HUES6 (cell line): Measurements from ENCODE around the gene PRR15L.
"Not testable (repeated sequence)": the region's sequence is repeated elsewhere in the genome, so short reads cannot be mapped to it uniquely, and the experiment has no call there.

ENCODE experiments used
- H3K27ac ChIP-seq: 2 replicates; pipeline ENCODE4 v1.7.0; 2013; ENCODE audit warnings: low read depth, mild to moderate bottlenecking, low read length, inconsistent platforms
- H3K27me3 ChIP-seq: 2 replicates; pipeline ENCODE4 v1.6.1; 2013; ENCODE audit warnings: low read length; ENCODE audit not compliant: control insufficient read depth, insufficient read depth
- H3K36me3 ChIP-seq: 2 replicates; pipeline ENCODE4 v1.6.1; 2013; ENCODE audit warnings: low read length; ENCODE audit not compliant: control insufficient read depth, insufficient read depth
- H3K4me1 ChIP-seq: 2 replicates; pipeline ENCODE4 v1.6.1; 2013; ENCODE audit warnings: low read length; ENCODE audit not compliant: control insufficient read depth, insufficient read depth
- H3K4me3 ChIP-seq: 2 replicates; pipeline ENCODE4 v1.5.1; 2013; ENCODE audit warnings: low read depth, low read length
- H3K9ac ChIP-seq: one replicate; pipeline ENCODE4 v1.6.1; 2013; ENCODE audit warnings: mild to moderate bottlenecking, low read length
- H3K9me3 ChIP-seq: 2 replicates; pipeline ENCODE4 v1.6.1; 2013; ENCODE audit warnings: low read depth, low read length; ENCODE audit not compliant: control insufficient read depth, insufficient read depth

The PRR15L gene

DNA sequence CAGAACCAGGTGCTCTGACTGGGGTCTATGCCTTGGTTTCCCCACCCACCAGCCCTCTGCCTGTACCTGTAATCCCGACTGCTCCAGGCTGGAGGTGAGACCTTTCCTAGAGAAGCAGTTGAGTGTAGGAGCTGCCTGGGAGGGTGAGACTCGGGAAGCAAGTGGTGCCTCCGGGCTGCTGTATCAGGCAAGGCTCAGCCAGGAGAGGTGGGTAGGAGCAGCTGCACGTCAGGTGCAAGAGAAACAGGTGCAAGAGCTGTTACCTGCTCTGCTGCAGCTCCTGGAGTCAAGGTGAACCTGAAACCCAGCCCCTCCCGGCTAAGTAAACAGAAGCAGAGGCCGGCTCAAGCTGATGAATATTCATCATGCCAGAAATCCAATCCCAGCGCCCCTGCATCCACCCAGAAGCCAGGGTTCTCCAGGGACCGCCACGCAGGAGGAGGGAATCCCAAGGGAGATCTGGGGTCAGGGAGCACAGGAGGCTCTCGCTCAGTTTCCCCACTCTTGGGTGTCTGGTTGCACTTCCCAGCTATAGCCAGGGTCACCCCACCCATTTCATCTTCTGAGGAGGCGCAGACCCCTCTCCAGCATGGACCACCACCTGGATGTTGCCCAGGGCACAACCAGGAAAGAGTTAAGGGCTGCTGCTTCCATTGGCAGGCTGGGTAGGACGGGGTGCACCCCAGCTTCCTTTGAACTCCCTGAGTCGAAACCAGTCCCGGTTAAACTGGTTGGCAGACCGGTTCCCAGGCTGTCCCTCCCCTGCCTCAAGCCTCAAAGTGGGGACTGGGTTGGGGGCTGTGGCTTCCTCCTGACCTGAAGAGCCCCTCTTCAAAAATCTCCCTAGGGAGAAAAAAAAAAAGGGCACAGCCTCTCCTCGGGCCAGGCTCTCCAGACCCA, at the start of gene PRR15L:
Gene PRR15L, minus strand, starts transcription at position 293 of the 900 bp plus-strand sequence. CDS start 4,649 bp downstream, outside the sequence.
- no peaks in the 10 kb centered on the region for H3K9me3 ChIP-seq
- no peak within 1 kb of the TSS for H3K9ac ChIP-seq
- H3K36me3 ChIP-seq, result no peaks in the 10 kb centered on the region
- H3K27me3 ChIP-seq, result no peaks in the 10 kb centered on the region
- no peak within 1 kb of the TSS for H3K27ac ChIP-seq
- H3K4me3 ChIP-seq, result no peak within 1 kb of the TSS; the same call in 1 of the 2 replicates
- H3K4me1 ChIP-seq, result peaks cover 15% of the 10 kb centered on the region

- Histone ChIP-seq H3K27ac (no peak overlapping the region), H3K4me1 (peaks cover 40% of the 10 kb centered on the region), H3K27me3 (no peaks in the 10 kb centered on the region), H3K4me3 (no peak overlapping the region), H3K36me3 (no peaks in the 10 kb centered on the region), H3K9ac (no peak overlapping the region), H3K9me3 (no peaks in the 10 kb centered on the region)
These were observed 49.4 kb upstream of the PRR15L start for GRCh38 chr17:48006936-48007709.

DNA sequence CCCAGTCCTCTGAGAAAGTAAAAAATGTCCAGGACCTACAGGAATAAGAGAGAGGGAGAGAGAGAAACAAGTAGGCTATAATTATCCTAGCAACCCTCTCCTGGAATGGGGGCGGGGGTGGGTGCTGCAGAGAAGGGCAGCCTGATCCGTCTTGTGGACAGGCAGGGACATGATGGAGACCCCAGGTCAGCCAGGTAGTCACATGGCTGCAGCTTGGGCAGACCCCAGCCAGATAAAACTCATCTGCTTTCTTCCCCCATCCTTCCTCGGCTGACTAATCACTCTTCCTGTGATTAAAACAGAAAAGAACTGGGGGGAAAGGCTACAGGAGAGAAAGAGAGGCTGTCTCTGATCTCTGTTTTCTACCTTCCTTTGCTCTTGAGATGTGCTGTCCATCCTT, 47.3 kb upstream of the PRR15L start:
- Histone ChIP-seq H3K9me3 (no peaks in the 10 kb centered on the region), H3K9ac (no peak overlapping the region), H3K27me3 (no peaks in the 10 kb centered on the region), H3K4me3 (no peak overlapping the region), H3K4me1 (peaks cover 41% of the 10 kb centered on the region), H3K27ac (no peak overlapping the region), H3K36me3 (no peaks in the 10 kb centered on the region)

DNA sequence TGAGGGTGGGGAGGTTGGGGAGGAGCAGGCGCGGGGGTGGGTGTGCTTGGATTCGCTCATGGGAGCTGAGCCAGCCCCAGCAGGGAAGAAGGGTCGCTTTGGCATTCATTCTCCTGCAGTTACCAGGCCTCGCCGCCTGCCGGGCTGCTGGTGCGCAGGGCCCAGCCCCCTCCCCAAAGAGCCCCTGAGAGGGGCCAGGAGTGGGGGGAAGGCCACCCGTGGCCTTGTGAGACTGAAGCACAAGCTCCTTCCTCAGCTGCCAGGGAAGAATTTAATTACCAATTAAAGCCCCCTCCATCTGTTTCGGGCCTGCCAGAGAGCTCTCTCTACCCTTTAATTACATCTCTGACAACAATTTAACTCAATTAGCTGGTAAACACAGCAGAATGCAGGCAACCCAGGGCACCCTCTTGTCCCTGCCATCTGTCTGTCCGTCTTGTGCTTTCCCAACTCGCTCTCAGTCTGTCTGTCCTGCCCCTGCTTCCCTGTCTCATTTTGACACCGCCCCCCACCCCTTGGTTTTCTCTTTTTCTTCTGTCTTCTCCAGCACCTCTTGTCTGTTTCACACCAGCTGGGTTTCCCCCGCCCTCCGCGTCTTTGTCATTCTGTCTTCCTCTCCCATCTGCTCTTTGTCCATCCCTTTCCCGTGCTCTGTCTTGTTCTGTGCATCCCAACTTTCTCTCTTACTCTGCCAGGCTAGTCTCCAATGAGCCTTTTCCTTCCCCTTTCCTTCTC, 45.9 kb upstream of the PRR15L start:
- H3K9me3 ChIP-seq, result no peaks in the 10 kb centered on the region
- peaks cover 44% of the 10 kb centered on the region for H3K4me1 ChIP-seq
- H3K4me3 ChIP-seq, result peak overlapping the region; percentile 26
- H3K27me3 ChIP-seq, result no peaks in the 10 kb centered on the region
- peak overlapping the region; percentile 84; the same call in 1 of the 2 replicates for H3K27ac ChIP-seq
- H3K9ac ChIP-seq, result peak overlapping the region; percentile 66
- H3K36me3 ChIP-seq, result no peaks in the 10 kb centered on the region

- 0 out of 2 replicates have a peak overlapping the region, but pooled peaks have one; percentile 21 for H3K4me3 ChIP-seq
- no peaks in the 10 kb centered on the region for H3K9me3 ChIP-seq
- H3K9ac ChIP-seq, result peak overlapping the region; percentile 66
- H3K27me3 ChIP-seq, result no peaks in the 10 kb centered on the region
- H3K4me1 ChIP-seq, result peaks cover 44% of the 10 kb centered on the region
- no peaks in the 10 kb centered on the region for H3K36me3 ChIP-seq
- peak overlapping the region; percentile 84 for H3K27ac ChIP-seq
These were observed 45.3 kb upstream of the PRR15L start for GRCh38 chr17:48002916-48003416.

DNA sequence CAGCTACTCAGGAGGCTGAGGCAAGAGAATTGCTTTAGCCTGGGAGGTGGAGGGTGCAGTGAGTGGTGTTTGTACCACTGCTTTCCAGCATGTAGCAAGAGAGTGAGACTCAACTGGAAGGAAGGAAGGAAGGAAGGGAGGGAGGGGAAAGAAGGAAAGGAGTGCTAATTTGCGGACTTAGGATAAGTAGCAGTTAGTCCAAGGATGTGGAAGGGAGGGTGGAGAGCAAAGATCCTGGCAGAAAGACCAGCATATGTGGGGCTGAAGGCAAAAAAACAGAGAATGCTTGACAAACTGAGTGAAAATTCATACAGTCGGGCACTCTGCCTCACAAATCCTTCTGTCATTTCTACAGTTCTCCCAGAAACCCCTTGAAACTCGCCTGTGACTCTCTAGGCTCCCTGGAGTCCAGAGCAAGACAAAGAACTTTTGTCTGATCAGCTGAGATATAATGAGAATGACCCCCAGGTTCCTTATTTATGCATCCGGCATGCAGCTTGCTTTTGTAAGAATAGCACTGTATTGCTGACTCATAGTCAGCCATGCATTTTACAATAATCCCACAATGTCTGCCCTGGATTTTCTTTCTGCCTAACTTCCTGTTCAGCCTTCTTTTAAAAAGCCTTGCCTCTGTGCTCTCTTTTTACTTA, 44.7 kb upstream of the PRR15L start:
- H3K4me1 ChIP-seq, result peaks cover 44% of the 10 kb centered on the region
- H3K36me3 ChIP-seq, result no peaks in the 10 kb centered on the region
- no peaks in the 10 kb centered on the region for H3K27me3 ChIP-seq
- H3K27ac ChIP-seq, result peak overlapping the region; percentile 84
- peak overlapping the region; percentile 66 for H3K9ac ChIP-seq
- 0 out of 2 replicates have a peak overlapping the region, but pooled peaks have one; percentile 21 for H3K4me3 ChIP-seq
- no peaks in the 10 kb centered on the region for H3K9me3 ChIP-seq

GRCh38 chr17:48001657-48002056, 44.0 kb upstream of the PRR15L start:
- H3K27me3 ChIP-seq, H3K27ac ChIP-seq, H3K36me3 ChIP-seq, H3K9ac ChIP-seq, H3K9me3 ChIP-seq, H3K4me3 ChIP-seq: not testable (repeated sequence)
- peaks cover 44% of the 10 kb centered on the region for H3K4me1 ChIP-seq

GRCh38 chr17:48001197-48001596, 43.5 kb upstream of the PRR15L start:
- Histone ChIP-seq H3K4me3 (no peak overlapping the region), H3K9ac (no peak overlapping the region), H3K27ac (no peak overlapping the region), H3K9me3 (no peaks in the 10 kb centered on the region), H3K27me3 (no peaks in the 10 kb centered on the region), H3K36me3 (no peaks in the 10 kb centered on the region), H3K4me1 (peaks cover 43% of the 10 kb centered on the region)

DNA sequence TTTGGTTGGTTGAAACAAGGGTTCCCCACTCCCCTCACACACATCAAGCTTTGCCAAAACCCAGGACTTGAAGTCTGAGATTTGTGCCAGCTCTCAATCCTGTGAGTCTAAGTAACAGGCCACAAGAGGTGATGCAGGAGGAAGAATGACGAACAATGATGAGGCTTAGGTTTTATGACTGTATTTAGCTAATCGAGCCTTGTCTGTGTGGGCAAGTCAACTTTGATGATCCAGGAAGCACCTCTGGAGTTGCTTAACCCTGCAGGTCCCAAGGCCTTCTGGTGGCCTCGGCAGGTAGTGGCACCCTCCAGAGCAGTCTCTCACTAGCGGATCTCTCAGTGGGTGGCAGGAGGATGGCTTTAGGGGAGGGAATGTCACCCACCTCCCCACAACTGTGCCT, 41.9 kb upstream of the PRR15L start:
- no peaks in the 10 kb centered on the region for H3K9me3 ChIP-seq
- H3K4me1 ChIP-seq, result peaks cover 47% of the 10 kb centered on the region
- H3K4me3 ChIP-seq, result no peak overlapping the region
- no peaks in the 10 kb centered on the region for H3K27me3 ChIP-seq
- no peak overlapping the region for H3K9ac ChIP-seq
- no peak overlapping the region for H3K27ac ChIP-seq
- no peaks in the 10 kb centered on the region for H3K36me3 ChIP-seq

GRCh38 chr17:47998044-47998443, 40.4 kb upstream of the PRR15L start:
- H3K9me3 ChIP-seq, result no peaks in the 10 kb centered on the region
- H3K9ac ChIP-seq, result no peak overlapping the region
- no peak overlapping the region for H3K27ac ChIP-seq
- no peak overlapping the region for H3K4me3 ChIP-seq
- no peaks in the 10 kb centered on the region for H3K36me3 ChIP-seq
- H3K27me3 ChIP-seq, result no peaks in the 10 kb centered on the region
- H3K4me1 ChIP-seq, result peaks cover 37% of the 10 kb centered on the region
